HCT116 (cell line): ENCODE measurements around the gene ARHGAP8. TPM values are rescaled to one million over a fixed set of nuclear protein-coding genes. Genes with fewer than 3 reads are reported as not detected.

ENCODE experiments used
- ATAC-seq: fragments of 200-7000 bp; cut with Tn5 transposase; 2 replicates; pipeline ENCODE4 v1.9.1; 2020; ENCODE audit warnings: mild to moderate bottlenecking, moderate library complexity
- BruUV-seq: library from RNA; stranded (reverse); fragments of 400-500 nt; replicated peaks from 2 replicates; lab custom pipeline; 2021; lab: Mats Ljungman, UMichigan
- CTCF ChIA-PET: fragments of 300-600 bp; sonication (Branson Sonifier 250); formaldehyde crosslinking; loops from one replicate; lab custom pipeline; 2021; ENCODE audit warnings: antibody characterized with exemption; lab: Charles Lee
- POLR2A ChIA-PET: fragments of 300-600, 350-600 bp; sonication (Branson Sonifier 250); formaldehyde crosslinking; loops from one replicate; lab custom pipeline; 2021; ENCODE audit warnings: antibody characterized with exemption; lab: Charles Lee
- RAD21 ChIA-PET, 2 experiments: fragments of 300-600 bp; sonication (Branson Sonifier 250); formaldehyde crosslinking; loops; one replicate each; lab custom pipeline; 2023; ENCODE audit warnings: low total read pairs in 2 of 2; ENCODE audit not compliant: uncharacterized antibody in 2 of 2, unreplicated experiment in 2 of 2, low non-redundant PET in 1 of 2; lab: Charles Lee
- DNase-seq: peaks from one replicate; pipeline ENCODE4 v3.0.0-alpha.2; 2010; ENCODE audit warnings: low read depth, low spot score
- H2AFZ ChIP-seq: fragments of 200-600 bp; shearing (Covaris generic), sonication (generic); 2 replicates; pipeline ENCODE4 v1.6.1; 2017; ENCODE audit warnings: low read depth, mixed run types, mixed read lengths, antibody characterized with exemption, low read length; ENCODE audit not compliant: poor library complexity, severe bottlenecking
- H3K27ac ChIP-seq: 2 replicates; pipeline ENCODE4 v1.5.1; 2012; ENCODE audit warnings: low read depth, low read length
- H3K27me3 ChIP-seq: fragments of 200-600 bp; sonication (generic); 2 replicates; pipeline ENCODE4 v1.6.1; 2016; ENCODE audit warnings: mixed run types, low read length, mixed read lengths; ENCODE audit not compliant: insufficient read depth
- H3K36me3 ChIP-seq, 2 experiments: fragments of 200-500 bp in 1 of 2; fragments of 200-600 bp in 1 of 2; sonication (Bioruptor generic) in 1 of 2; sonication (generic) in 1 of 2; 2 replicates each; pipeline versions ENCODE4 v1.5.1 to v1.6.1; 2014 to 2016; ENCODE audit warnings: low read length in 2 of 2, inconsistent platforms in 1 of 2, mixed read lengths in 1 of 2, mixed run types in 1 of 2; ENCODE audit not compliant: insufficient read depth in 2 of 2, control insufficient read depth in 1 of 2
- H3K4me1 ChIP-seq, 2 experiments: fragments of 200-600 bp in 1 of 2; sonication (generic) in 1 of 2; 2 replicates each; pipeline versions ENCODE4 v1.5.1 to v1.6.1; 2012 to 2017; ENCODE audit warnings: low read length in 2 of 2, inconsistent platforms in 1 of 2, mild to moderate bottlenecking in 1 of 2, mixed read lengths in 1 of 2, mixed run types in 1 of 2, moderate library complexity in 1 of 2; ENCODE audit not compliant: insufficient read depth in 2 of 2, control insufficient read depth in 1 of 2
- H3K4me2 ChIP-seq: fragments of 200-600 bp; sonication (generic); 2 replicates; pipeline ENCODE4 v1.6.1; 2017; ENCODE audit warnings: mixed run types, low read length, mixed read lengths
- H3K4me3 ChIP-seq, 2 experiments: fragments of 200-600 bp in 1 of 2; sonication (generic) in 1 of 2; replicated peaks in 1 of 2; 2 replicates each; pipeline ENCODE4 v1.5.1; 2011 to 2016; ENCODE audit warnings: low read length in 2 of 2, control low read depth in 1 of 2, low read depth in 1 of 2, mild to moderate bottlenecking in 1 of 2, mixed read lengths in 1 of 2, mixed run types in 1 of 2
- H3K79me2 ChIP-seq: fragments of 200-600 bp; sonication (generic); 2 replicates; pipeline ENCODE4 v1.6.1; 2017; ENCODE audit warnings: mild to moderate bottlenecking, mixed run types, low read length, moderate library complexity, mixed read lengths; ENCODE audit not compliant: insufficient read depth
- H3K9ac ChIP-seq: fragments of 200-600 bp; sonication (generic); 2 replicates; pipeline ENCODE4 v1.6.1; 2016; ENCODE audit warnings: low read length, mixed read lengths
- H3K9me2 ChIP-seq: fragments of 200-600 bp; sonication (generic), shearing (Covaris generic); 2 replicates; pipeline ENCODE4 v1.6.1; 2017; ENCODE audit warnings: mixed run types, mild to moderate bottlenecking, moderate library complexity; ENCODE audit not compliant: insufficient read depth
- H3K9me3 ChIP-seq, 2 experiments: fragments of 200-500 bp in 1 of 2; fragments of 200-600 bp in 1 of 2; sonication (Bioruptor generic) in 1 of 2; sonication (generic) in 1 of 2; 2 replicates each; pipeline ENCODE4 v1.6.1; 2014 to 2017; ENCODE audit warnings: low read length in 2 of 2, mixed read lengths in 2 of 2, inconsistent platforms in 1 of 2, low read depth in 1 of 2, mild to moderate bottlenecking in 1 of 2, mixed run types in 1 of 2, moderate library complexity in 1 of 2; ENCODE audit not compliant: control insufficient read depth in 1 of 2, insufficient read depth in 1 of 2
- H4K20me1 ChIP-seq: fragments of 200-600 bp; sonication (generic), shearing (Covaris generic); 2 replicates; pipeline ENCODE4 v1.6.1; 2017; ENCODE audit warnings: mixed run types, mild to moderate bottlenecking, moderate library complexity; ENCODE audit not compliant: insufficient read depth
- CBX3 ChIP-seq: IDR thresholded peaks from 2 replicates; pipeline ENCODE4 v1.6.1; 2012; ENCODE audit warnings: low read depth
- EZH2 ChIP-seq: fragments of 200-600 bp; sonication (generic); IDR thresholded peaks from 2 replicates; pipeline ENCODE4 v1.6.1; 2017; ENCODE audit warnings: antibody characterized with exemption, mixed run types
- EZH2phosphoT487 ChIP-seq: fragments of 200-600 bp; IDR thresholded peaks from 2 replicates; pipeline ENCODE4 v1.6.1; 2018; ENCODE audit warnings: antibody characterized with exemption, borderline replicate concordance
- JUND ChIP-seq: IDR thresholded peaks from 2 replicates; pipeline ENCODE4 v1.6.1; 2012
- RAD21 ChIP-seq: IDR thresholded peaks from 2 replicates; pipeline ENCODE4 v1.6.1; 2012; ENCODE audit warnings: low read depth, mild to moderate bottlenecking
- SIN3A ChIP-seq: IDR thresholded peaks from 2 replicates; pipeline ENCODE4 v1.6.1; 2012; ENCODE audit warnings: low read depth
- SRF ChIP-seq: IDR thresholded peaks from 2 replicates; pipeline ENCODE4 v1.6.1; 2012; ENCODE audit warnings: low read depth
- TCF7L2 ChIP-seq: IDR thresholded peaks from 2 replicates; pipeline ENCODE4 v1.7.0; 2011; ENCODE audit warnings: borderline replicate concordance, inconsistent platforms; ENCODE audit not compliant: insufficient read depth, insufficient read length; ENCODE audit errors: extremely low read depth
- YY1 ChIP-seq: IDR thresholded peaks from 2 replicates; pipeline ENCODE4 v1.6.1; 2011; ENCODE audit warnings: low read length, low read depth, moderate library complexity, mild to moderate bottlenecking; ENCODE audit not compliant: insufficient replicate concordance; ENCODE audit errors: extremely low read depth
- intact Hi-C: fragments of 100-400 bp; cut with micrococcal nuclease; formaldehyde crosslinking; loops from 2 replicates; pipeline ENCODE4 v1.10.0; 2022
- total RNA-seq: library from RNA; stranded (reverse); gene quantifications from one replicate; pipeline ENCODE4 v1.2.1, GENCODE V29; 2021; ENCODE audit not compliant: unreplicated experiment
- TF ChIP-seq, protein P1 (sequence below): IDR thresholded peaks from 2 replicates; pipeline ENCODE4 v1.6.1; 2012
- TF ChIP-seq, protein P2 (sequence below), 3 experiments: fragments of 200-600 bp in 1 of 3; sonication (generic) in 1 of 3; IDR thresholded peaks in 2 of 3; conservative IDR thresholded peaks in 1 of 3; 2 replicates each; pipeline ENCODE4 v1.5.1; 2012 to 2017; ENCODE audit warnings: low read depth in 2 of 3, low read length in 2 of 3, antibody characterized with exemption in 1 of 3, borderline replicate concordance in 1 of 3, control low read depth in 1 of 3, mild to moderate bottlenecking in 1 of 3, mixed read lengths in 1 of 3, mixed run types in 1 of 3, moderate library complexity in 1 of 3; ENCODE audit not compliant: insufficient read depth in 1 of 3
- TF ChIP-seq, protein P3 (sequence below): IDR thresholded peaks from 2 replicates; pipeline ENCODE4 v1.6.1; 2012; ENCODE audit warnings: low read depth

ARHGAP8 gene
- total RNA-seq, 1 experiment from 2014 or later, result 67.5 TPM

DNA sequence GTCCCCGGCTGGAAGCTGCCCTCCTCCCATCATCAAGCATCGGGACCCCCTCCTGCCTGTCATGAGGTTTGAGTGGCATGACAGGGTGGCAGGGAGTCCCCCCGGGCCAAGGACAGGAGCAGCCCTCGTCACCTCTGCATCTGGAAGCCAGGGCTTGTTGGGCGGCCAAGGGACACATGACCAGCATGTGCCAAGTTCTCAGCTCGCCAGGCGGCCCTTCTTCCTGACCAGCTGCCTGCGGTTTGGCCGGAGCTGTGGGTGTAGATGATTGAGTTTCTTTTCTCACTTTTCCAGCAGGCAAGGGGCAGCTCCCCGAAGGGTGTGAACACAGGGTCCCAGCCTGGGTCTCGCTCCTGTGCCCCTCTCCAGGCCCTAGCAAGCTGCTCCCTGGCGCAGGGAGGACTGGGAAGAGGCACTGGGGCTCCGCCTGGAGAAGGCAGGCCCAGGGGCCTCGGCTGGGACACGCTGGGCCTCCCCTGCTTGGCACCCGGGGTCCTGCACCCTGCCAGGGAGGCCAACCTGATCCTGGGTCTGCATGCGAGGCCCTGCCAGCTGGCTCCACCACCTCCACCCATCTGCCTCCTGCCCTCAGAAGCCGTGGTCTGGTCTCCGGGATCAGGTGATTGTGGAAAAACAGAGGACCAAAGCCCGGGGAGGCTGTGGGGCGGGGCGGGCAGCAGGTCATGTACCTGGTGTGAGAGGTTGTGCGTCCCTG is 13.4 kb downstream of the ARHGAP8 start:
- Histone ChIP-seq H3K27ac (no peak overlapping the region), H3K4me3 (no peak overlapping the region), H3K27me3 (no peaks in the 10 kb centered on the region), H2AFZ (no peak overlapping the region), H3K79me2 (peaks cover 90% of the 10 kb centered on the region), H3K4me1 (peaks cover 0 to 13% of the 10 kb centered on the region in 2 experiments; a peak in 1 of 4 replicates), H3K36me3 (no peaks in the 10 kb centered on the region; a peak in 2 of 4 replicates), H3K9ac (no peak overlapping the region), H4K20me1 (peaks cover 8% of the 10 kb centered on the region; the same call in 1 of the 2 replicates), H3K4me2 (no peak overlapping the region)
- RAD21 ChIA-PET, result no interaction called here
- POLR2A ChIA-PET, result no interaction called here
- no peak for ATAC-seq
- DNase-seq, result no peak
- CTCF ChIA-PET, result no interaction called here
- intact Hi-C loops, result no loop called here
- TF ChIP-seq, protein P1, sequence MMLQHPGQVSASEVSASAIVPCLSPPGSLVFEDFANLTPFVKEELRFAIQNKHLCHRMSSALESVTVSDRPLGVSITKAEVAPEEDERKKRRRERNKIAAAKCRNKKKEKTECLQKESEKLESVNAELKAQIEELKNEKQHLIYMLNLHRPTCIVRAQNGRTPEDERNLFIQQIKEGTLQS, result no peak
- no peak for TF ChIP-seq SIN3A
- TF ChIP-seq SRF, result no peak
- TF ChIP-seq EZH2phosphoT487, result no peak
- no peak for TF ChIP-seq RAD21
- no peak for TF ChIP-seq JUND
- no peak for TF ChIP-seq TCF7L2
- TF ChIP-seq, all 23 proteins: peak for 0
- BruUV-seq, result no TSS peak
- Histone ChIP-seq H3K9me2 (no peaks in the 10 kb centered on the region), H3K9me3 (no peaks in the 10 kb centered on the region)

DNA sequence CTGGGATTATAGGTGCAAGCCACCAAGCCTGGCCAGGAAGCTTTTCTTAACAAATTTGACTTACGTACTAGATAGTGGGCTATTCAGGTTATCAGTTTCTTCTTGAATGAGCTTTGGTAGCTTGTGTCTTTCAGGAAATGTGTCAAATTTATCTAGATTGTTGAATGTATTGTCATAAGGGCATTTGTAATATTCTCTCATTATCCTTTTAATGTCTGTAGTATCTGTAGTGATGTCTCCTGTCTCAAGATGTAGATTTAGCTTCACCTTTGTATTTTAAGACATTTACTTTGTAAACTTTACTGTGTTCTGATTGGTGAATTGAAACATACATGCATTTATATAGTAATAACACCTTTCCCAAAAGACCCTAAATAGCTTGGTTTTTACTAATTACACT is 20.7 kb downstream of the ARHGAP8 start:
- Histone ChIP-seq H4K20me1 (peaks cover 3% of the 10 kb centered on the region; the same call in 1 of the 2 replicates), H3K4me1 (peaks cover 0 to 14% of the 10 kb centered on the region in 2 experiments; a peak in 1 of 4 replicates), H2AFZ (no peak overlapping the region), H3K27me3 (no peaks in the 10 kb centered on the region), H3K4me2 (no peak overlapping the region), H3K79me2 (peaks cover 85% of the 10 kb centered on the region), H3K4me3 (no peak overlapping the region), H3K9me2 (no peaks in the 10 kb centered on the region), H3K9me3 (no peaks in the 10 kb centered on the region), H3K36me3 (no peaks in the 10 kb centered on the region), H3K9ac (no peak overlapping the region), H3K27ac (no peak overlapping the region)
- DNase-seq, result no peak
- ChIA-PET CTCF (no interaction called here), RAD21 (interaction anchor here in 1 of 2 experiments (0.7 kb wide), 1 partner anchor 428 kb away, joined by 6 read pairs; no protein-coding TSS in a partner anchor), POLR2A (no interaction called here)
- ATAC-seq, result no peak
- intact Hi-C loops, result no loop called here
- BruUV-seq, result no TSS peak
- TF ChIP-seq, protein P2, sequence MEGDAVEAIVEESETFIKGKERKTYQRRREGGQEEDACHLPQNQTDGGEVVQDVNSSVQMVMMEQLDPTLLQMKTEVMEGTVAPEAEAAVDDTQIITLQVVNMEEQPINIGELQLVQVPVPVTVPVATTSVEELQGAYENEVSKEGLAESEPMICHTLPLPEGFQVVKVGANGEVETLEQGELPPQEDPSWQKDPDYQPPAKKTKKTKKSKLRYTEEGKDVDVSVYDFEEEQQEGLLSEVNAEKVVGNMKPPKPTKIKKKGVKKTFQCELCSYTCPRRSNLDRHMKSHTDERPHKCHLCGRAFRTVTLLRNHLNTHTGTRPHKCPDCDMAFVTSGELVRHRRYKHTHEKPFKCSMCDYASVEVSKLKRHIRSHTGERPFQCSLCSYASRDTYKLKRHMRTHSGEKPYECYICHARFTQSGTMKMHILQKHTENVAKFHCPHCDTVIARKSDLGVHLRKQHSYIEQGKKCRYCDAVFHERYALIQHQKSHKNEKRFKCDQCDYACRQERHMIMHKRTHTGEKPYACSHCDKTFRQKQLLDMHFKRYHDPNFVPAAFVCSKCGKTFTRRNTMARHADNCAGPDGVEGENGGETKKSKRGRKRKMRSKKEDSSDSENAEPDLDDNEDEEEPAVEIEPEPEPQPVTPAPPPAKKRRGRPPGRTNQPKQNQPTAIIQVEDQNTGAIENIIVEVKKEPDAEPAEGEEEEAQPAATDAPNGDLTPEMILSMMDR (IDR thresholded peaks at IDR 0.05 in 2 of 3, conservative IDR thresholded peaks at IDR 0.05 in 1 of 3; ENCODE audit: borderline replicate concordance in 1 of 3, insufficient read depth in 1 of 3, low read depth in 2 of 3, low read length in 2 of 3), result no peak
- TF ChIP-seq, protein P3, sequence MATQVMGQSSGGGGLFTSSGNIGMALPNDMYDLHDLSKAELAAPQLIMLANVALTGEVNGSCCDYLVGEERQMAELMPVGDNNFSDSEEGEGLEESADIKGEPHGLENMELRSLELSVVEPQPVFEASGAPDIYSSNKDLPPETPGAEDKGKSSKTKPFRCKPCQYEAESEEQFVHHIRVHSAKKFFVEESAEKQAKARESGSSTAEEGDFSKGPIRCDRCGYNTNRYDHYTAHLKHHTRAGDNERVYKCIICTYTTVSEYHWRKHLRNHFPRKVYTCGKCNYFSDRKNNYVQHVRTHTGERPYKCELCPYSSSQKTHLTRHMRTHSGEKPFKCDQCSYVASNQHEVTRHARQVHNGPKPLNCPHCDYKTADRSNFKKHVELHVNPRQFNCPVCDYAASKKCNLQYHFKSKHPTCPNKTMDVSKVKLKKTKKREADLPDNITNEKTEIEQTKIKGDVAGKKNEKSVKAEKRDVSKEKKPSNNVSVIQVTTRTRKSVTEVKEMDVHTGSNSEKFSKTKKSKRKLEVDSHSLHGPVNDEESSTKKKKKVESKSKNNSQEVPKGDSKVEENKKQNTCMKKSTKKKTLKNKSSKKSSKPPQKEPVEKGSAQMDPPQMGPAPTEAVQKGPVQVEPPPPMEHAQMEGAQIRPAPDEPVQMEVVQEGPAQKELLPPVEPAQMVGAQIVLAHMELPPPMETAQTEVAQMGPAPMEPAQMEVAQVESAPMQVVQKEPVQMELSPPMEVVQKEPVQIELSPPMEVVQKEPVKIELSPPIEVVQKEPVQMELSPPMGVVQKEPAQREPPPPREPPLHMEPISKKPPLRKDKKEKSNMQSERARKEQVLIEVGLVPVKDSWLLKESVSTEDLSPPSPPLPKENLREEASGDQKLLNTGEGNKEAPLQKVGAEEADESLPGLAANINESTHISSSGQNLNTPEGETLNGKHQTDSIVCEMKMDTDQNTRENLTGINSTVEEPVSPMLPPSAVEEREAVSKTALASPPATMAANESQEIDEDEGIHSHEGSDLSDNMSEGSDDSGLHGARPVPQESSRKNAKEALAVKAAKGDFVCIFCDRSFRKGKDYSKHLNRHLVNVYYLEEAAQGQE, result no peak
- TF ChIP-seq CBX3 (no peak), YY1 (no peak), TCF7L2 (no peak), JUND (no peak), EZH2 (no peak)
